Vagina (tissue), 2 donors: ENCODE data around the gene CEP128.

Experiments
- POLR2A ChIP-seq, 2 donors: fragments of 450-650 bp; IDR thresholded peaks; one replicate each; pipeline ENCODE4 v1.6.1; 2017; ENCODE audit warnings: antibody characterized with exemption in 2 of 2, mild to moderate bottlenecking in 2 of 2, moderate library complexity in 2 of 2
- POLR2AphosphoS5 ChIP-seq, 2 donors: sonication (generic); formaldehyde crosslinking; IDR thresholded peaks; one replicate each; pipeline ENCODE4 v1.9.0; 2017; ENCODE audit warnings: antibody characterized with exemption in 2 of 2, mild to moderate bottlenecking in 2 of 2, low read depth in 1 of 2; ENCODE audit not compliant: insufficient read depth in 1 of 2
- TF ChIP-seq, protein P1 (sequence below), 3 experiments: fragments of 450-650 bp in 2 of 3; fragments of 200-600 bp in 1 of 3; sonication (generic) in 1 of 3; IDR thresholded peaks; one replicate each; pipeline ENCODE4 v1.5.1; 2017 to 2019; ENCODE audit warnings: antibody characterized with exemption in 3 of 3, mild to moderate bottlenecking in 2 of 3, moderate library complexity in 2 of 3

DNA sequence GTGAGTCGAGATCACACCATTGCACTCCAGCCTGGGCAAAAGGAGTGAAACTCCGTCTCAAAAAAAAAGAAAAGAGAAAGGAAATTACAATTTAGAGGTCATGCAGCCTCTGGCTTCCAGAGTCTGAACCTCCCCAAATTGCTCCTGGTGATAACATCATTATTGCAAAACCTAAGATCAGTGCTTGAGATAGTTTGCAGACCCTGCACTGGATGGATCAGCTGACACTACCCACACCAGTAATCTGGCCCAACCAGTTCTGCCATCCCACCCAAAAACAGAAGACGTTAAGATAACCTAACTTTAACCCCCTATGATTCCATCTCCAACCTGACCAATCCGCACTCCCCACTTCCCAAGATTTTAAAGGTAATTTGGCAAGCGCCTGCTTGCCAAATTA is 376.5 kb downstream of the CEP128 start:
- TF ChIP-seq, protein P1, sequence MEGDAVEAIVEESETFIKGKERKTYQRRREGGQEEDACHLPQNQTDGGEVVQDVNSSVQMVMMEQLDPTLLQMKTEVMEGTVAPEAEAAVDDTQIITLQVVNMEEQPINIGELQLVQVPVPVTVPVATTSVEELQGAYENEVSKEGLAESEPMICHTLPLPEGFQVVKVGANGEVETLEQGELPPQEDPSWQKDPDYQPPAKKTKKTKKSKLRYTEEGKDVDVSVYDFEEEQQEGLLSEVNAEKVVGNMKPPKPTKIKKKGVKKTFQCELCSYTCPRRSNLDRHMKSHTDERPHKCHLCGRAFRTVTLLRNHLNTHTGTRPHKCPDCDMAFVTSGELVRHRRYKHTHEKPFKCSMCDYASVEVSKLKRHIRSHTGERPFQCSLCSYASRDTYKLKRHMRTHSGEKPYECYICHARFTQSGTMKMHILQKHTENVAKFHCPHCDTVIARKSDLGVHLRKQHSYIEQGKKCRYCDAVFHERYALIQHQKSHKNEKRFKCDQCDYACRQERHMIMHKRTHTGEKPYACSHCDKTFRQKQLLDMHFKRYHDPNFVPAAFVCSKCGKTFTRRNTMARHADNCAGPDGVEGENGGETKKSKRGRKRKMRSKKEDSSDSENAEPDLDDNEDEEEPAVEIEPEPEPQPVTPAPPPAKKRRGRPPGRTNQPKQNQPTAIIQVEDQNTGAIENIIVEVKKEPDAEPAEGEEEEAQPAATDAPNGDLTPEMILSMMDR (IDR thresholded peaks at IDR 0.05) = no peak
- TF ChIP-seq POLR2A (IDR thresholded peaks at IDR 0.05) (no peak), POLR2AphosphoS5 (IDR thresholded peaks at IDR 0.05; ENCODE audit: insufficient read depth in 1 of 2, low read depth in 1 of 2) (no peak)
